Lung (tissue), 12 donors: ENCODE results near the gene WDR86. TPM values are rescaled to one million over a fixed set of nuclear protein-coding genes. Genes with fewer than 3 reads are reported as not detected.

Experiments used
- ATAC-seq: fragments of 200-7000 bp; cut with Tn5 transposase; one replicate; pipeline ENCODE4 v1.9.1; 2020; ENCODE audit warnings: moderate number of reproducible peaks; ENCODE audit not compliant: insufficient read depth, low FRiP score
- DNase-seq, 3 donors: peaks; one replicate each; pipeline ENCODE4 v3.0.0-alpha.2; 2013 to 2017
- H3K27ac ChIP-seq, 2 donors: one replicate each; pipeline ENCODE4 v1.5.1; 2013; ENCODE audit warnings: mild to moderate bottlenecking in 2 of 2, moderate library complexity in 2 of 2, control low read depth in 1 of 2, inconsistent platforms in 1 of 2, low read depth in 1 of 2, low read length in 1 of 2
- H3K27me3 ChIP-seq, 3 donors: one replicate each; pipeline ENCODE4 v1.5.1; 2013; ENCODE audit warnings: low read length in 2 of 3; ENCODE audit not compliant: control insufficient read depth in 3 of 3, insufficient read depth in 3 of 3
- H3K36me3 ChIP-seq, 4 donors: one replicate each; pipeline ENCODE4 v1.5.1; 2013; ENCODE audit warnings: low read length in 4 of 4, mild to moderate bottlenecking in 1 of 4, moderate library complexity in 1 of 4; ENCODE audit not compliant: control insufficient read depth in 4 of 4, insufficient read depth in 4 of 4
- H3K4me1 ChIP-seq, 5 donors: one replicate each; pipeline ENCODE4 v1.5.1; 2013; ENCODE audit warnings: low read length in 5 of 5, mild to moderate bottlenecking in 2 of 5, moderate library complexity in 1 of 5; ENCODE audit not compliant: control insufficient read depth in 5 of 5, insufficient read depth in 5 of 5
- H3K4me3 ChIP-seq: one replicate; pipeline ENCODE4 v1.5.1; 2013; ENCODE audit warnings: mild to moderate bottlenecking, control low read depth, moderate library complexity
- H3K9ac ChIP-seq, 2 donors: one replicate each; pipeline ENCODE4 v1.5.1; 2013; ENCODE audit warnings: low read length in 2 of 2, control low read depth in 1 of 2; ENCODE audit not compliant: insufficient read depth in 1 of 2
- H3K9me3 ChIP-seq, 4 donors: one replicate each; pipeline ENCODE4 v1.5.1; 2013; ENCODE audit warnings: low read length in 3 of 4, mild to moderate bottlenecking in 1 of 4, moderate library complexity in 1 of 4; ENCODE audit not compliant: control insufficient read depth in 4 of 4, insufficient read depth in 3 of 4
- WGBS, 2 donors: extraction: QIAGEN DNeasy Blood & Tissue Kit; methylation state at CpG; one replicate each; pipeline ENCODE4 v1.1.7; 2013; 5-methylcytosine and 5-hydroxymethylcytosine counted together
- polyA plus RNA-seq, 2 donors: library from polyadenylated mRNA; stranded (reverse); fragments of 200-250 nt; gene quantifications; one replicate each; pipeline ENCODE4 v1.2.1, GENCODE V29; 2013
- total RNA-seq, 2 donors: library from RNA; depleted of rRNA in 1 of 2; stranded (reverse); fragments of >200 nt in 1 of 2; gene quantifications; one replicate each; pipeline ENCODE4 v1.2.1, GENCODE V29; 2014 to 2021
- TF ChIP-seq, protein P1 (sequence below): IDR thresholded peaks from 2 replicates; pipeline ENCODE4 v1.5.1; 2012; ENCODE audit warnings: mild to moderate bottlenecking; ENCODE audit errors: control extremely low read depth, extremely low read depth
- donor health status: control.
- donor health status: control.
- donor health status: Bipolar disorder and iron deficiency.
- donor health status: healthy.
- donor health status: DM: yes; HTN: yes; CAD: no.

Gene WDR86
- total and polyA plus RNA-seq, 4 donors: 0.81 to 19.7 (median 2.4) TPM

DNA sequence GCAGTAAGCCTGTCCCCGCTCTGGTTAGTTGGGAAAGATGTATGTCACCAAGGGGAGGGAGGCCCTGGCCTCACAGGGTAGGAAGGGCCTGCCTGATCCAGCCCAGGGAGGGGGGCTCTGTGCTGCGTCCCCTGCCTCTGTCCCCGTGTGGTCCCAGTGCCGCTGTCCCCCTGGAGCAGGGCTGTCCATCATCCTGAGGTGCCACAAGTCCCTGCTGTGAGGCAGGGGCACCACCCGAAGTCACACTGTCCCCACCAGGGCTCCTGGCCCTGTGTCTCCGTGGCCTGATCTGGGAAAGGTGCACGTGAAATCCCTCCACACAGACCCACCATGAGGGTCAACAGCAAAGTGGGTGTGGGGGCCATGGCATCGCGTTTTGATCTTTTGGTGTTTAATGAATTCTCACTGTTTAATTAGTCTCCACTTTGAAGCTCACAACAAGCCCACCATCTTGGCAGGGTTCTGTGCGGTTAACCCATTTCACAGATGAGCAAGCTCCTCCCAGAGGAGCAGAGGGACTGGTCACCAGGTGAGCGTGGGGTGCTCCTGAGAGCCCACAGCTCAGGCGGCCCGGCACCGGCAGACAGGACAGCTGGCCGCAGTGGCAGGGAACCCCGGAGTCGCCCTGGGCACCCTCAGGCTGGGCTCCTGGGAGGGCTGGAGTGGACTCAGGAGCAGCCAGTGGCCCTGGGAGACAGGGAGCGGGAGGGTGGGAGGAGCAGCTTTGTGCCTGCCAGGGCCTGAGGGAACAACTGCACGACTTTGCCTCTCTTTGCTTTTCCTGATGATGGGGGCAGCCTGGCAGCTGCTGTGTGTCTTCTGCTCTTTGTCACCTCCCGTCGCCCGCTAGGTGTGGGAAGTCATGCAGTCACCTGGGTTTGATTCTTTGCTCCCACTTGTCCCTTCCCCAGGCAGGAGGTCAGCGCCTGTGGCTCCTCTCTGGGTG is 42.1 kb upstream of the WDR86 start:
- H3K9ac ChIP-seq: no peak overlapping the region
- peak in 1 of 3 donors; percentile 3 for DNase-seq
- no peak for ATAC-seq
- WGBS, 2 donors: 83 to 90% methylated on average over 23 of the region's 23 CpGs
- H3K36me3 ChIP-seq: no peaks in the 10 kb centered on the region
- TF ChIP-seq, protein P1, sequence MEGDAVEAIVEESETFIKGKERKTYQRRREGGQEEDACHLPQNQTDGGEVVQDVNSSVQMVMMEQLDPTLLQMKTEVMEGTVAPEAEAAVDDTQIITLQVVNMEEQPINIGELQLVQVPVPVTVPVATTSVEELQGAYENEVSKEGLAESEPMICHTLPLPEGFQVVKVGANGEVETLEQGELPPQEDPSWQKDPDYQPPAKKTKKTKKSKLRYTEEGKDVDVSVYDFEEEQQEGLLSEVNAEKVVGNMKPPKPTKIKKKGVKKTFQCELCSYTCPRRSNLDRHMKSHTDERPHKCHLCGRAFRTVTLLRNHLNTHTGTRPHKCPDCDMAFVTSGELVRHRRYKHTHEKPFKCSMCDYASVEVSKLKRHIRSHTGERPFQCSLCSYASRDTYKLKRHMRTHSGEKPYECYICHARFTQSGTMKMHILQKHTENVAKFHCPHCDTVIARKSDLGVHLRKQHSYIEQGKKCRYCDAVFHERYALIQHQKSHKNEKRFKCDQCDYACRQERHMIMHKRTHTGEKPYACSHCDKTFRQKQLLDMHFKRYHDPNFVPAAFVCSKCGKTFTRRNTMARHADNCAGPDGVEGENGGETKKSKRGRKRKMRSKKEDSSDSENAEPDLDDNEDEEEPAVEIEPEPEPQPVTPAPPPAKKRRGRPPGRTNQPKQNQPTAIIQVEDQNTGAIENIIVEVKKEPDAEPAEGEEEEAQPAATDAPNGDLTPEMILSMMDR: no peak
- H3K4me3 ChIP-seq: no peak overlapping the region
- H3K27me3 ChIP-seq: peaks cover 0 to 2% (median 0%) of the 10 kb centered on the region in 3 donors
- no peak overlapping the region for H3K27ac ChIP-seq
- peaks cover 0 to 6% (median 0%) of the 10 kb centered on the region in 5 donors for H3K4me1 ChIP-seq
- no peaks in the 10 kb centered on the region for H3K9me3 ChIP-seq

- H3K27ac ChIP-seq: no peak overlapping the region
- H3K36me3 ChIP-seq: no peaks in the 10 kb centered on the region
- peaks cover 0 to 2% (median 0%) of the 10 kb centered on the region in 3 donors for H3K27me3 ChIP-seq
- 84 to 89% methylated on average over 5 of the region's 5 CpGs for WGBS, 2 donors
- TF ChIP-seq, protein P1: no peak
- peaks cover 0 to 6% (median 0%) of the 10 kb centered on the region in 5 donors for H3K4me1 ChIP-seq
- DNase-seq (no peak), ATAC-seq (no peak)
- no peak overlapping the region for H3K9ac ChIP-seq
- no peaks in the 10 kb centered on the region for H3K9me3 ChIP-seq
- H3K4me3 ChIP-seq: no peak overlapping the region
These were observed 41.3 kb upstream of the WDR86 start for GRCh38 chr7:151451156-151451555.

- Histone ChIP-seq H3K9ac (no peak overlapping the region), H3K36me3 (no peaks in the 10 kb centered on the region), H3K27ac (no peak overlapping the region), H3K9me3 (no peaks in the 10 kb centered on the region), H3K4me1 (peaks cover 0 to 6% (median 0%) of the 10 kb centered on the region in 5 donors), H3K27me3 (peaks cover 0 to 2% (median 0%) of the 10 kb centered on the region in 3 donors), H3K4me3 (no peak overlapping the region)
- 87 to 95% methylated on average over 9 of the region's 9 CpGs for WGBS, 2 donors
- TF ChIP-seq, protein P1: no peak
- DNase-seq: no peak
- no peak for ATAC-seq
These were observed 40.2 kb upstream of the WDR86 start for GRCh38 chr7:151449990-151450389.
